BLaER1 treated with 17β-estradiol and CSF1 and Interleukin-3, amounts not matched to agents 10 nM and 100 nM (cell line): ENCODE measurements around the gene ITGA2.
"Not testable (repeated sequence)": the region's sequence is repeated elsewhere in the genome, so short reads cannot be mapped to it uniquely, and the experiment has no call there.

Source experiments
- H3K27ac ChIP-seq, 11 experiments: shearing (Covaris generic); formaldehyde crosslinking; 2 replicates each; pipeline ENCODE4 v1.8.1; 2022
- H3K27me3 ChIP-seq, 11 experiments: shearing (Covaris generic); formaldehyde crosslinking; 2 replicates each; pipeline ENCODE4 v1.8.1; 2022
- H3K36me3 ChIP-seq, 11 experiments: shearing (Covaris generic); formaldehyde crosslinking; 2 replicates each; pipeline ENCODE4 v1.8.1; 2022
- H3K4me1 ChIP-seq, 10 experiments: shearing (Covaris generic); formaldehyde crosslinking; 2 replicates each; pipeline ENCODE4 v1.8.1; 2022
- H3K4me2 ChIP-seq, 11 experiments: shearing (Covaris generic); formaldehyde crosslinking; 2 replicates each; pipeline ENCODE4 v1.8.1; 2022
- H3K4me3 ChIP-seq, 10 experiments: shearing (Covaris generic); formaldehyde crosslinking; 2 replicates each; pipeline ENCODE4 v1.8.1; 2022
- H3K9ac ChIP-seq, 11 experiments: shearing (Covaris generic); formaldehyde crosslinking; 2 replicates each; pipeline ENCODE4 v1.8.1; 2022
- H3K9me3 ChIP-seq, 11 experiments: shearing (Covaris generic); formaldehyde crosslinking; replicated peaks in 1 of 11; 2 replicates each; pipeline ENCODE4 v1.8.1; 2022
- H4K20me1 ChIP-seq, 11 experiments: shearing (Covaris generic); formaldehyde crosslinking; 2 replicates each; pipeline ENCODE4 v1.8.1; 2022
- Cebpa-rat ChIP-seq, 11 experiments: shearing (Covaris generic); IDR thresholded peaks; 2 replicates each; pipeline ENCODE4 v1.8.1; 2022

Gene ITGA2

DNA sequence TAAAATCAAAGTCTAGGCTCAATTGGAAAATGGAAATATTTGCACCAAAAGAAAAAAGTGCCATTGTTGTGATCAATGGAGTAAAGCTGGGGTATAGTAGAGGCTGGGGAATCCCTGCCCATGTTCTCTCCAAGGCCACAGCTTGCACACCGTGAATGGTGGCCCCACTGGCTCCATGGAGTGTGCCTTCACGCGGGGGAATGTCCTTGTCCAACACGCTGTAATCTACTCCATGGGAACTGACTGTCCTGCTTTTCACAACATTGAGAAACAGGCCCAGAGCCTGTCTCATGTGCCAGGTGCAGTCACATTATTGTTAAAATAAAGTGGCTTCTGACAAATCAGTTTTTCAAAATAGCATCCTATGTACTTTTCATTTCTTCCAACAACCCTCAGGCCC, 33.1 kb upstream of the ITGA2 start:
- TF ChIP-seq Cebpa-rat (IDR thresholded peaks at IDR 0.05): no peak
- Histone ChIP-seq H3K27ac (no peak overlapping the region), H3K4me1 (no peaks in the 10 kb centered on the region), H3K9ac (no peak overlapping the region), H4K20me1 (no peaks in the 10 kb centered on the region), H3K4me2 (no peak overlapping the region), H3K9me3 (peaks cover 0 to 5% (median 0%) of the 10 kb centered on the region in 11 experiments; a peak in 2 of 22 replicates), H3K4me3 (no peak overlapping the region), H3K36me3 (no peaks in the 10 kb centered on the region), H3K27me3 (no peaks in the 10 kb centered on the region)

DNA sequence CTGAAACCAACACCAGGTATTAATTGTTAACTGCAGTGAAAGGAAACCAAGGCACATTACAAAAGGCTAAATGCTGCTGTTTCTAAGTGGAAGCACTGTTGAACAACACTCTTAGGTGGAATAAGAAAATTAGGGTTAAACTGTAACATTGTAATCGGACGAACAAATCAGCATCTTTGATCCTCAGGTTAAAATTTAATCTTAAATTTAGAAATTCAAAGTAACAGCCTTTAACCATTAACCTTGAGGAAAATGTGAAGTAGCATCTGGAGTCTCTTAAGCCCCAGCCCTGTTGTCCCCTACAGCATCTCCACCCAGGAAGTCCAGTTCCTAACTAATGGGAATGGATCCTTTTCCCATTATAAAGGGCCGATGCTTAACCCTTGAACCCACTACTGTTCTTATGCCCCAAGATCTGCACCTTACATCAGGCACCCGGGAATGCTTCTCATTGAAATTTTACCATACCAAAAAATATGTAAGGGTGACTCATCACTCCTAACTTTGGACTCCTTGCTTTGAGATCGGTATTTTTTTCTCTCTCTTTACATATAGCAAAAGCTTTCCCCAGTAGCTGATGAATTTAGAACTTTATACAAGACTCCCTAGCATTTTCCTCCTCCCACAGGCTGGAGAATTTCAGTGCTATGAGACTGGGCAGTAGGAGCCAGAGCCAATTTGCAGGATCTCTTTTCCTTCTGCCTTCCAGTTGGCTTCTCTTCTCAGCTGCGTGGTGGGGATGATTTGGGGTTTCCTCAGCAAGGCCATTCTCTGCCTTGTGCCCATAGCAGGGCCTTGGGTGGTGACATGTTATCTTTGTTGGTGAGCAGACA, 32.0 kb upstream of the ITGA2 start:
- H3K9me3 ChIP-seq: peaks cover 0 to 6% (median 0%) of the 10 kb centered on the region in 11 experiments; a peak in 2 of 22 replicates
- H3K27me3 ChIP-seq: no peaks in the 10 kb centered on the region
- no peaks in the 10 kb centered on the region for H3K36me3 ChIP-seq
- H3K4me2 ChIP-seq: no peak overlapping the region
- TF ChIP-seq Cebpa-rat (IDR thresholded peaks at IDR 0.05): no peak
- H4K20me1 ChIP-seq: no peaks in the 10 kb centered on the region
- no peak overlapping the region for H3K4me3 ChIP-seq
- H3K27ac ChIP-seq: no peak overlapping the region
- no peak overlapping the region for H3K9ac ChIP-seq
- H3K4me1 ChIP-seq: no peaks in the 10 kb centered on the region

DNA sequence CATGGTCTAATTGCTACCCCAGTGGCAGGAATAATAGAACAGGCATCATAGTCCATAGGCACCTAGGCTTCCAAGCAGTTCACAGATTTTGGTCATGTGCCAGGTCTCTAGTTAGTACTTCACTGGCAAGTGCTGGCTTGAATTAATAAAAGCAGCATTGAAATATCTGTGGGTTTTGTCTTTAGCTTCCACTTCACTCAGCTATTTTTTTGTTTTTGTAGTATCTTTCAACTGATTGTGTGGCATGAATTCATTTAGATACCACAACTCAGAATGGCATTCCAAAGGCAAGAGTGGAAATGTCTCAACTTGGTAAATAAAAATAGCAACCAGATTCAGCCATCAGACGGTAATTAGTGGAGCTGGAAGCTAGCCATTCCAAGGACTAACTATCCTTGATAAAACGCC, 27.9 kb upstream of the ITGA2 start:
- no peak overlapping the region for H3K4me2 ChIP-seq
- no peak for TF ChIP-seq Cebpa-rat (IDR thresholded peaks at IDR 0.05)
- no peak overlapping the region for H3K27ac ChIP-seq

DNA sequence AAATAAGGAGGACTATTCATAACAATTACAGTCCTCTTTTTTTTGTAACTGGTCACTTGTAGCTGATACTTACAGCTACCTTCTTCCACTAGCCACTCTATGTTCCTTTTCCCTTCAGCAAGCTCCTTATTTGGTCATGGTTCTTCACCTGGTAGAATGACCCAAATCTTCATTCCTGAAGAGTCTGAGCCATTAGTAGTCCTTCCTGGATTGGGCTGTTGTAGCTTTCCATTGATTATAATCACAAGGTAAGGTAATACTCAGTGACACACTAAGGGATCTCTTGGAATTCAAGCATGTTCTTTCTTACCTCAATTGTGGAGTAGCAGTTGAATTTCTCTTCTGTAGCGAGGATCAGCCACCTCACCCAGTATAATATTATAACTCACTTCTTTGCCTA, 25.5 kb upstream of the ITGA2 start:
- H3K36me3 ChIP-seq: no peaks in the 10 kb centered on the region
- no peaks in the 10 kb centered on the region for H4K20me1 ChIP-seq
- H3K27me3 ChIP-seq: no peaks in the 10 kb centered on the region
- H3K27ac ChIP-seq: no peak overlapping the region
- no peaks in the 10 kb centered on the region for H3K4me1 ChIP-seq
- H3K4me2 ChIP-seq: no peak overlapping the region
- no peak overlapping the region for H3K4me3 ChIP-seq
- no peak for TF ChIP-seq Cebpa-rat (IDR thresholded peaks at IDR 0.05)
- H3K9me3 ChIP-seq: peaks cover 0 to 6% (median 0%) of the 10 kb centered on the region in 11 experiments; a peak in 3 of 22 replicates
- no peak overlapping the region for H3K9ac ChIP-seq

More for the DNA sequence above, 27.9 kb upstream of the ITGA2 start:
- Histone ChIP-seq H3K4me3 (no peak overlapping the region), H3K27me3 (no peaks in the 10 kb centered on the region), H3K36me3 (no peaks in the 10 kb centered on the region), H3K9me3 (peaks cover 0 to 6% (median 0%) of the 10 kb centered on the region in 11 experiments; a peak in 2 of 22 replicates), H3K4me1 (no peaks in the 10 kb centered on the region), H4K20me1 (no peaks in the 10 kb centered on the region), H3K9ac (no peak overlapping the region)

DNA sequence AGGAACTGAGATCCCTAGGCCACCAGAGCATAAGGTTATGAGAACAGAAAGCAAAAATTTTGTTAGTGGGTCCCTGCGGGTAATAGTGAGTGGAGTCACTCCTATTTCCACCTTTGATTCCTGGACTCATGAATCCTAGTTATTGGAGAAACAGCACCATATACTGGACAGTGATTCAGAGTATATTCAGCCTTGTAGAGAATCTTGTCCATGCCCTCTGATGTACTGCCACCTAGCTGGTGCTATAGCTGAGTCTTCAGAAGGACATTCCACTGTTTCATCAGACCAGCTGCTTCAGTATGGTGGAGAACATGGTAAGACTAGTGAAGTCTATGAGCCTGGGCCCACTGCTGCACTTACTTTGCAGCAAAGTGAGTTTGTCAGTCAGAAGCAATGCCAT, 25.0 kb upstream of the ITGA2 start:
- Histone ChIP-seq H3K4me1 (no peaks in the 10 kb centered on the region), H3K4me2 (no peak overlapping the region), H3K4me3 (no peak overlapping the region), H4K20me1 (no peaks in the 10 kb centered on the region), H3K27me3 (no peaks in the 10 kb centered on the region), H3K36me3 (no peaks in the 10 kb centered on the region), H3K9ac (no peak overlapping the region), H3K9me3 (peaks cover 0 to 7% (median 0%) of the 10 kb centered on the region in 11 experiments; a peak in 4 of 22 replicates), H3K27ac (no peak overlapping the region)
- TF ChIP-seq Cebpa-rat (IDR thresholded peaks at IDR 0.05): no peak

DNA sequence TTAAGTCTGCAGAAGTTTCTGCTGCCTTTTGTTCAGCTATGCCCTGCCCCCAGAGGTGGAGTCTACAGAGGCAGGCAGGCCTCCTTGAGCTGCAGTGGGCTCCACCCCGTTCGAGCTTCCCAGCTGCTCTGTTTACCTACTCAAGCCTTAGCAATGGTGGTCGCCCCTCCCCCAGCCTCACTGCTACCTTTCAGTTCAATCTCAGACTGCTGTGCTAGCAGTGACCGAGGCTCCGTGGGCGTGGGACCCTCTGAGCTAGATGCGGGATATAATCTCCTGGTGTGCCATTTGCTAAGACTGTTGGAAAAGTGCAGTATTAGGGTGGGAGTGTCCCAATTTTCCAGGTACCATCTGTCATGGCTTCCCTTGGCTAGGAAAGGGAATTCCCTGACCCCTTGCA, 13.0 kb upstream of the ITGA2 start:
- H3K36me3 ChIP-seq, H3K4me2 ChIP-seq, H3K27me3 ChIP-seq, H3K27ac ChIP-seq, H3K4me1 ChIP-seq, H3K9ac ChIP-seq, H3K4me3 ChIP-seq, H4K20me1 ChIP-seq: not testable (repeated sequence)
- peaks cover 14 to 30% (median 22%) of the 10 kb centered on the region in 11 experiments for H3K9me3 ChIP-seq

DNA sequence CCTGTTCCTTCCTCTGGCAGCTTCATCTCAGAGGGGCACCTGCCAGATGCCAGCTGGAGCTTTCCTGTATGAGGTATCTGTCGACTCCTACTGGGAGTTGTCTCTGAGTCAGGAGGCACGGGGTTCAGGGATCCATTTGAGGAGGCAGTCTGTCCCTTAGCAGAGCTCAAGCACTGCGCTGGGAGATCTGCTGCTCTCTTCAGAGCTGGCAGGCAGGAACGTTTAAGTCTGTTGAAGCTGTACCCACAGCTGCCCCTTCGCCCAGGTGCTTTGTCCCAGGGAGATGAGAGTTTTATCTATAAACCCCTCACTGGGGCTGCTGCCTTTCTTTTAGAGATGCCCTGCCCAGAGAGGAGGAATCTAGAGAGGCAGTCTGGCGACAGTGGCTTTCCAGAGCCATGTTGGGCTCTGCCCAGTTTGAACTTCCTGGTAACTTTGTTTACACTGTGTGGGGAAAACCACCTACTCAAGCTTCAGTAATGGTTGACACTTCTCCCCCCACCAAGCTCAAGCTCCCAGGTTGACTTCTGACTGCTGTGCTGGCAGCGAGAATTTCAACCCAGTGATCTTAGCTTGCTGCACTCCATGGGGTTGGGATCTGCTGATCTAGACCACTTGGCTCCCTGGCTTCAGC, 11.8 kb upstream of the ITGA2 start:
- Histone ChIP-seq H3K9me3 (peaks cover 14 to 30% (median 22%) of the 10 kb centered on the region in 11 experiments), H3K4me2 (no peak overlapping the region)

DNA sequence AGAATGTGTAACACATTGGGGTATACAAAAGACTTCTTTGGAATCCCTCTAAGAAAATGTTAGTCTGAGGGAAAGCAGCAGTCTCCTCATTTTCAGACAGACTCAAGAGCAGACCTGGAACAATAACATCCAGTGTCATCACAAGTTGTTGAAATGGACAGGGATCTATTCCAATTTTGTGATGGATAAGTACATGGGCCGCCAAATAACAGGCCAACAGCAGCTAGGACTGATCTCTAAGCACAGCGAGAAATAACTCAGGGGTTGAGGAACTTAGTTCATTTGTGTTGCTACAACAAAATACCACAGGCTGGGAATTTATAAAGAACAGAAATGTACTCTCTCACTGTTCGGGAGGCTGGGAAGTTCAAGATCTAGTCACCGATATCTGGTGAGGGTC, 7.6 kb upstream of the ITGA2 start:
- Histone ChIP-seq H3K27me3 (peaks cover 0 to 4% (median 1%) of the 10 kb centered on the region in 11 experiments; a peak in 4 of 22 replicates), H3K4me1 (peaks cover 0 to 12% (median 0%) of the 10 kb centered on the region in 10 experiments; a peak in 4 of 20 replicates), H4K20me1 (no peaks in the 10 kb centered on the region), H3K9ac (no peak overlapping the region), H3K4me2 (no peak overlapping the region), H3K4me3 (no peak overlapping the region), H3K36me3 (no peaks in the 10 kb centered on the region), H3K27ac (no peak overlapping the region), H3K9me3 (peaks cover 10 to 22% (median 17%) of the 10 kb centered on the region in 11 experiments)
- no peak for TF ChIP-seq Cebpa-rat (IDR thresholded peaks at IDR 0.05)

More for the DNA sequence above, 11.8 kb upstream of the ITGA2 start:
- no peak overlapping the region for H3K4me3 ChIP-seq
- no peak overlapping the region for H3K27ac ChIP-seq
- H3K9ac ChIP-seq: no peak overlapping the region
- no peaks in the 10 kb centered on the region for H3K36me3 ChIP-seq
- H3K27me3 ChIP-seq: no peaks in the 10 kb centered on the region; a peak in 1 of 22 replicates
- no peaks in the 10 kb centered on the region for H3K4me1 ChIP-seq
- H4K20me1 ChIP-seq: no peaks in the 10 kb centered on the region
- no peak for TF ChIP-seq Cebpa-rat (IDR thresholded peaks at IDR 0.05)

DNA sequence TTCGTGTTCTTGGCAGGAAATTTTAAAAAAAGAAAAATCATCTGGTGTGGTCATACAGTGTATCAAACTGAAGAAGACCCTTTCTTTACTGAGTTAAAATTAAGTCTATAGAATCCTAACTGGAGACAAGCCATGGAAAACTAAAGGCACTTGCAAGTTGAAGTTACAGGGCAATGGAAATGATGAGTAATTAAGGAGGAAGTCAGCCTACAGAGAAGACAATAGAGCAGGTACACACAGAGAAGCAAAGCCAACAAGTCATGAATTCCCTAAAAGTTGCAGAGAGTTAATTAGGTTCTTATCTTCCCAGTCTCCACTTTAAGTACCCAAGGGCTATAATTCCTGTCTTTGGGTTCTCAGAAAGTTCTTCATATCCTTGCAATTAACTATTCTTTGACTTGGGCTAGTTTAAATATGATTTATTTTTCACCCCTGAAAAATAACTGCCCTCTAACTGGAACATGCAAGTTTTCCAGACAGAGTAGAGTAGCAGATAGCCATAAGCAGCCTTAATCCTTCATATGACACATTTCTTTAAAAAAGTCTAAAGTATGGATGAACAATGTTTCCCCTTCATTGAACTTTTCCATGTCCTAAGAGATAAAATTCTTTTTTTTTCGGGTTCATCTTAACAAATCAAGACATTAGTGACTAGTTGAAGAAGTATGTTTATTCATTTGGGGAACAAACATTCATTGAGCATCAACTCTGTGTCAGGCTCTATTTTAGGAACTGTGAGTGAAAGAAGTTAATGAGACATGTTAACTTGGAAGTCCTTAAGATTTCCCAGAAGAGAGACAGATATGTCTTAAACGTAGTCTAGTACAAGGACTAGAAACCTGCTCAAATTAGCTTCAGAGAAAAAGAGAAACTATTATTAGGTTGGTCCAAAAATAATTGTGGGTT, 5.2 kb upstream of the ITGA2 start:
- Histone ChIP-seq H3K4me1 (peaks cover 0 to 22% (median 5%) of the 10 kb centered on the region in 10 experiments; a peak in 8 of 20 replicates), H4K20me1 (no peaks in the 10 kb centered on the region), H3K27me3 (peaks cover 17 to 27% (median 21%) of the 10 kb centered on the region in 11 experiments), H3K9me3 (no peaks in the 10 kb centered on the region), H3K9ac (no peak overlapping the region), H3K4me3 (no peak overlapping the region), H3K4me2 (peak overlapping the region in 3 of 11 experiments; percentile 0 to 11 (median 4); a peak in 3 of 22 replicates), H3K36me3 (no peaks in the 10 kb centered on the region), H3K27ac (no peak overlapping the region)
- TF ChIP-seq Cebpa-rat (IDR thresholded peaks at IDR 0.05): no peak
